ACC112 (cell line): ENCODE results near the gene SNTB2.
"Not testable (repeated sequence)": the region's sequence is repeated elsewhere in the genome, so short reads cannot be mapped to it uniquely, and the experiment has no call there.

Experiments
- H2AFZ ChIP-seq: fragments of 200-600 bp; sonication (generic); one replicate; pipeline ENCODE4 v1.6.0; 2017; ENCODE audit warnings: antibody characterized with exemption, low read length; ENCODE audit not compliant: unreplicated experiment
- H3K27ac ChIP-seq: fragments of 200-600 bp; sonication (generic); 2 replicates; pipeline ENCODE4 v1.5.1; 2014; ENCODE audit warnings: low read depth, mild to moderate bottlenecking, antibody characterized with exemption, low read length, moderate library complexity
- H3K27me3 ChIP-seq: fragments of 200-600 bp; sonication (generic); 2 replicates; pipeline ENCODE4 v1.6.1; 2014; ENCODE audit warnings: mild to moderate bottlenecking, antibody characterized with exemption, low read length, moderate library complexity, mixed read lengths; ENCODE audit not compliant: insufficient read depth
- H3K36me3 ChIP-seq: fragments of 200-600 bp; sonication (generic); 2 replicates; pipeline ENCODE4 v1.6.1; 2016; ENCODE audit warnings: mild to moderate bottlenecking, antibody characterized with exemption, low read length, moderate library complexity, mixed read lengths; ENCODE audit not compliant: insufficient read depth
- H3K4me1 ChIP-seq: fragments of 200-600 bp; sonication (generic); one replicate; pipeline ENCODE4 v1.6.1; 2016; ENCODE audit warnings: low read length, mixed read lengths; ENCODE audit not compliant: insufficient read depth, unreplicated experiment, control insufficient read depth
- H3K4me3 ChIP-seq: fragments of 200-600 bp; sonication (generic); 2 replicates; pipeline ENCODE4 v1.5.1; 2014; ENCODE audit warnings: mild to moderate bottlenecking, low read depth, low read length
- H3K79me2 ChIP-seq: fragments of 200-600 bp; sonication (generic); one replicate; pipeline ENCODE4 v1.6.0; 2016; ENCODE audit warnings: low read length; ENCODE audit not compliant: control insufficient read depth, unreplicated experiment, insufficient read depth

SNTB2 gene

DNA sequence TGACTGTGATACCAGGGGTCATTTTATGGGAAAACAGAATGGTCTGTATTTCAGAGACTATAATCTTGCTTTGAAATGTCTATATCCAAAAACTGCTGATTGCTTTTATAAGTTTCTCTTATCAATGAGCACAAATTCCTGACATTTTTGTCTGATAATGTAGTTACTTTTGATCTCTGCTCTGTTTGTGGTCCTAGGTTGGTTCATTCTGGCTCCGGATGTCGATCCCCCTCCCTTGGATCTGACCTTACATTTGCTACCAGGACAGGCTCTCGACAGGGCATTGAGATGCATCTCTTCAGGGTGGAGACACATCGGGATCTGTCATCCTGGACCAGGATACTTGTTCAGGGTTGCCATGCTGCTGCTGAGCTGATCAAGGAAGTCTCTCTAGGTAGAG lies 96.9 kb downstream of the SNTB2 start:
- Histone ChIP-seq H3K27me3 (no peaks in the 10 kb centered on the region), H3K4me1 (peaks cover 22% of the 10 kb centered on the region), H3K79me2 (peaks cover 3% of the 10 kb centered on the region), H3K4me3 (no peak overlapping the region), H3K36me3 (peaks cover 5% of the 10 kb centered on the region; the same call in 1 of the 2 replicates), H2AFZ (no peak overlapping the region), H3K27ac (no peak overlapping the region)

DNA sequence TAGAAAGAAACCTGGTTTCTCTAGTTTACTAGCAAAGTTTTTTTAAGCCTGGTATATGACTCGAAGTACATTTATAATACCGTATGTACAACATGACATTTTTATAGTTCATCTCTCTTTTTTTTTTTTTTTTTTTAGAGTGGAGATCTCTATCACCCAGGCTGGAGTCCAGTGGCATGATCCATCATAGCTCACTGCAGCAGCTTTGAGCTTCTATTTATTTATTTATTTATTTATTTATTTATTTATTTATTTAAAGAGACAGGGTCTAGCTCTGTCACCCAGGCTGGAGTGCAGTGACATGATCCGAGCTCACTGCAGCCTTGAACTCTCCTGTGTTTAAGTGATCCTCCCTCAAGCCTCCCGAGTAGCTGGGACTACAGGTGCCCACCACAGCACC lies 98.3 kb downstream of the SNTB2 start:
- no peak overlapping the region for H2AFZ ChIP-seq
- H3K36me3 ChIP-seq, result peaks cover 5% of the 10 kb centered on the region; the same call in 1 of the 2 replicates
- peaks cover 3% of the 10 kb centered on the region for H3K79me2 ChIP-seq
- no peak overlapping the region for H3K27ac ChIP-seq
- H3K4me3 ChIP-seq, result no peak overlapping the region
- H3K27me3 ChIP-seq, result no peaks in the 10 kb centered on the region
- H3K4me1 ChIP-seq, result peaks cover 22% of the 10 kb centered on the region

DNA sequence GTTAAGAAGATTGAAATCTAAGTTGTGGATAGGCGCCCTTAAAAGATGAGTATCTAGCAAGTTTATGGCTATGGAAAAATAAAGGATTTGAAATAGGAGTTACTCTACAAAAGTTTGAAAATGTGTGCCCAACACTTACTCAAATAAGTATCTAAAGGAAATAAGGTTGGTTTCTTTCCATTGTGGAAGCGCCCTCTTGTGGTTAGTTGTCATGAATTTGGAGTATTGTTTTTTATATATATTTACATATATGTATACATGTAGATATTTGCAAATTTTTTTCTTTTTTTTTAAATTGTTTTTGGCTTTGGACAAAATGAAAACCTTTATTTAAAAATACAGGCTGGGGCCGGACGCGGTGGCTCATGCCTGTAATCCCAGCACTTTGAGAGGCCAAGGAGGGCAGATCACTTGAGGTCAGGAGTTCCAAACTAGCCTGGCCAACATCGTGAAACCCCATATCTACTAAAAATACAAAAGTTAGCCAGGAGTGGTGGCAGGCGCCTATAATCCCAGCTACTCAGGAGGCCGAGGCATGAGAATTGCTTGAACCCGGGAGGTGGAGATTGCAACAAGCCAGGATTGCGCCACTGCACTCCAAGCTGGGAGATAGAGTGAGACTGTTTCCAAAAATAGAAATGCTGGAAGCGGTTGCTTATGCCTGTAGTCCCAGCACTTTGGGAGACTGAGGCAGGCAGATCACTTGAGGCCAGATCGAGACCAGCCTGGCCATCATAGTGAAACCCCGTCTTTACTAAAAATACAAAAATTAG lies 100.2 kb downstream of the SNTB2 start:
- peaks cover 22% of the 10 kb centered on the region for H3K4me1 ChIP-seq
- peaks cover 3% of the 10 kb centered on the region for H3K79me2 ChIP-seq
- peak overlapping the region; percentile 84 for H2AFZ ChIP-seq
- H3K27me3 ChIP-seq, result no peaks in the 10 kb centered on the region
- peaks cover 5% of the 10 kb centered on the region; the same call in 1 of the 2 replicates for H3K36me3 ChIP-seq
- H3K27ac ChIP-seq, result peak overlapping the region; percentile 81
- no peak overlapping the region for H3K4me3 ChIP-seq

DNA sequence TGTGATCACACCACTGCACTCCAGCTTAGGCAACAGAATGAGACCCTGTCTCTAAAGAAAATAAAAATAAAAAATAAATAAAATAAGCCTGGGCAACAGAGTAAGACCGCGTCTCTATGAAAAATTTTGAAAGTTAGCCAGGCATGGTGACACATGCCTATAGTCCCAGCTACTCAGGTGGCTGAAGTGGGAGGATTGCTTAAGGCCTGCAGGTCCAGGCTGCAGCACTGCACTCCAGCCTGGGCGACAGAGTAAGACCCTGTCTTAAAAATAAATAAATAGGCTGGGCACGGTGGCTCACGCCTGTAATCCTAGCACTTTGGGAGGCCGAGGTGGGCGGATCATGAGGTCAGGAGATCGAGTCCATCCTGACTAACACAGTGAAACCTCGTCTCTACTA lies 104.7 kb downstream of the SNTB2 start:
- H2AFZ ChIP-seq, H3K27ac ChIP-seq, H3K27me3 ChIP-seq, H3K36me3 ChIP-seq, H3K79me2 ChIP-seq, H3K4me3 ChIP-seq, H3K4me1 ChIP-seq: not testable (repeated sequence)

DNA sequence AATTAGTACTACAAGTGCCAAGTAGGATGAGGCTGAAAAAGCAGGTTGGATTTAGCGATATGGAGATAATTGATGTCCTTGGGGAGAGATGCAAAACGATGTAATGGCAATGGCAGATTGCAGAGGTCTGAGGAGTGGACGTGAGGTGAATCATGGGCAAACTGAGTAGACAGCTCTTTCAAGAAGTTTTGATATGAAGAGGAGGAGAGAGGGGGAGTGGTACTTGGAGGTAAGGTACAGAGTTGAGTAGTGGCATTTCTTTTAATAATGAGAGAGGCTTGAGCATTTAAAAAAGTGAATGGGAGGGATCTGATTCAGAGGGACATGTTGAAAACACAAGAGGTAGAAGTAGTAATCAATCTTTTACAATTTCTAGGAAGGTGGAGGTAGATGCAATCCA lies 106.4 kb downstream of the SNTB2 start:
- H2AFZ ChIP-seq, result no peak overlapping the region
- H3K4me1 ChIP-seq, result no peaks in the 10 kb centered on the region
- no peaks in the 10 kb centered on the region for H3K27me3 ChIP-seq
- no peaks in the 10 kb centered on the region for H3K36me3 ChIP-seq
- no peak overlapping the region for H3K27ac ChIP-seq
- H3K79me2 ChIP-seq, result no peaks in the 10 kb centered on the region
- H3K4me3 ChIP-seq, result no peak overlapping the region

DNA sequence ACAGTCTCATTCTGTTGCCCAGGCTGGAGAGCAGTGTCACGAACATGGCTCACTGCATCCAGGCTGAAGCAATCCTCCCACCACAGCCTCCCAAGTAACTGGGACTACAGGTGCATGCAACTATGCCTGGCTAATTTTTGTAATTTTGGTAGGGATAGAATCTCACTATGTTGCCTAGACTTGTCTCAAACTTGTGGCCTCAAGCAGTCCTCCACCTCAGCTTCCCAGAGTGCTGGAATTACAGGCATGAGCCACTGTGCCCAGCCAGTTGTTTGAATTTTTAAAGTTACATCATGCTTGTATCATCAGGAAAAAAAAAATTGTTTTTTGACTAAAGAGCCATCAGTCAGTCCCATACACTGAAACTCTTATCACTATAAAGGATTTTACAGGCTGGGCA lies 107.1 kb downstream of the SNTB2 start:
- no peaks in the 10 kb centered on the region for H3K79me2 ChIP-seq
- H2AFZ ChIP-seq, result no peak overlapping the region
- H3K27me3 ChIP-seq, result no peaks in the 10 kb centered on the region
- H3K27ac ChIP-seq, result no peak overlapping the region
- H3K36me3 ChIP-seq, result no peaks in the 10 kb centered on the region
- no peaks in the 10 kb centered on the region for H3K4me1 ChIP-seq
- H3K4me3 ChIP-seq, result no peak overlapping the region

DNA sequence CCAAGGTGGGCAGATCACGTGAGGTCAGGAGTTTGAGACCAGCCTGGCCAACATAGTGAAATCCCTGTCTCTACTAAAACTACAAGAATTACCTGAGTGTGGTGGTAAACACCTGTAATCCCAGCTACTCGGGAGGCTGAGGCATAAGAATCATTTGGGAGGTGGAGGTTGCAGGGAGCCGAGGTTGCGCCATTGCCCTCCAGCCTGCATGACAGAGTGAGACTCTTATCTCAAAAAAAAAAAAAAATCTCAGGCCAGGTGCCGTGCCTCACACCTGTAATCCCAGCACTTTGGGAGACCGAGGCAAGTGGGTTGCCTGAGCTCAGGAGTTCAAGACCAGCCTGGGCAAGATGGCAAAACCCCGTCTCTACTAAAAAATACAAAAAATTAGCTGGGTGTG lies 109.8 kb downstream of the SNTB2 start:
- not testable (repeated sequence) for H3K27ac ChIP-seq, H3K79me2 ChIP-seq, H3K4me3 ChIP-seq, H3K36me3 ChIP-seq, H3K27me3 ChIP-seq, H3K4me1 ChIP-seq, H2AFZ ChIP-seq

DNA sequence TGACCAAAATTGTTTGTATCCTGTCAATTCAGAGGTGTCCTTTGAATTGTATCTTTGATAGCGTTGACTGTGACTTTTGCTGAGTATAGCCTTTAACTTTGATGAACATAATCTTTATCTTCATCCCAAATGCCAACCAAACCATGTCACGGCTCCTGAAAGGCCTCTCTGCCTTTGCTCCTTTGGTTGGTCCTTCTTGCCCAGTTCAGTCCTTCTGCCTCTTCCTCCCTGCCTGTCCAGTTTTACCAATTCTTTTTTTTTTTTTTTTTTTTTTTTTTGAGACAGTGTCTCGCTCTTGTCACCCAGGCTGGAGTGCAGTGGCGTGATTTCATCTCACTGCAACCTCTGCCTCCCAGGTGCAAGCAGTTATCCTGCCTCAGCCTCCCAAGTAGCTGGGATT lies 111.3 kb downstream of the SNTB2 start:
- Histone ChIP-seq H3K27ac (no peak overlapping the region), H3K79me2 (no peaks in the 10 kb centered on the region), H3K4me3 (no peak overlapping the region), H3K4me1 (no peaks in the 10 kb centered on the region), H3K36me3 (no peaks in the 10 kb centered on the region), H3K27me3 (no peaks in the 10 kb centered on the region), H2AFZ (no peak overlapping the region)

DNA sequence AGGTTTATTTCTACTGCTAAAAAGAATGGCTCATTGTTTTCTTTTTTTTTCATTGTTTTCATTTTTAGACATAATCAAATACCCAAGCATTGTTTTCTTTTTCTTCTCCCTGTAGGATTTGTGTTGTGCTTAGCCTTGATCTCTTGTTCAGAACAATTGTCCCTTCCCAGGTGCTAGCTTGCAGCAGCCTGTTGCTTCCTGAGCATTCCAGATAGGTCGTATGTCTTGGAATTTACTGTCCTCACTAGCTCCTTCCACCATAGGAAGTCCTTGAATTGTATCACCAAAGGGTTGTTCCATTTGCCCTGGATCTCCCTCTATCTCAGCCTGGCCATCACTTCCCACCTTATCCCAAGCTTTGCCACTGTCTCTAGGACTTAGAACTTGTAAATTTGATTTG lies 114.2 kb downstream of the SNTB2 start:
- Histone ChIP-seq H3K79me2 (no peaks in the 10 kb centered on the region), H3K4me1 (no peaks in the 10 kb centered on the region), H3K4me3 (no peak overlapping the region), H3K27me3 (no peaks in the 10 kb centered on the region), H2AFZ (no peak overlapping the region), H3K36me3 (no peaks in the 10 kb centered on the region), H3K27ac (no peak overlapping the region)

DNA sequence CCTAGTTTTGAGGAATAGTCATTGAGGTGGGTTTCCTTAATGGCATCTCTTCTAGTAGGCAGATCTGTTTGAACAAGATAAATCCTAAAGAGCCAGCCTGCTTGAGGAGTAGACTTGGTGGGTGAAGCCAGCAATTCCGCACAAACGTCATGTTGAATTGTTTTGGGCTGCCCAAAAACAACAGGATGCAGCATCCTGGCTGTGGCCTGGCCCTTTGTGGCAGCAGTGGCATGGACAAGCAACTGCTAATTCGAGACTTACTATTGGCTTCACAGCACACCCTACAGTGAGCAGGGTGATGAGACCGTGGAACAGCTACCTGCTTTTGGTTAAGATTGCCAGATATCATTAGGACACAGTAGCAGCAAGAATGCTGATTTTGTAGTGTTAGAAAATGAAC lies 114.9 kb downstream of the SNTB2 start:
- Histone ChIP-seq H3K4me3 (no peak overlapping the region), H3K36me3 (no peaks in the 10 kb centered on the region), H3K4me1 (no peaks in the 10 kb centered on the region), H3K27me3 (no peaks in the 10 kb centered on the region), H3K27ac (no peak overlapping the region), H3K79me2 (no peaks in the 10 kb centered on the region), H2AFZ (no peak overlapping the region)

DNA sequence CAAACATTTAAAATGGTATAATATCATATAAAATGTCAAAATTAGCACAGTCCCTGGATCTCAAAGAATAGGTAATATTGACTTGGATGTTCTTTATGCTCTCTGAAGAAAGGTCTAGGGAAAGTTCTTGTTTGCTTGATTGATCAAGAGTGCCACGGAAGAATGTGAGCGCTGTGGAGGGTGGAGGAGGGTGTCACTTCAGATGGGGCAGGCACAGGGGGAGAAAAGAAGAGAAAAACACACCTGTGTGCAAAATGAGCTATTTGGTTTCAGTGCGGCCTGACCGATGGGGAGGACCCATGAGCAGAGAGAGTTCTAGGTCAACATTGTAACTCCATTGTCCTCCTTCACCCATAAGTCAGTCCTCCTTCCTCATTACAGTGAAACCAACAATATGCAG lies 115.3 kb downstream of the SNTB2 start:
- Histone ChIP-seq H3K27ac (no peak overlapping the region), H3K79me2 (no peaks in the 10 kb centered on the region), H3K4me3 (no peak overlapping the region), H3K4me1 (no peaks in the 10 kb centered on the region), H3K27me3 (no peaks in the 10 kb centered on the region), H3K36me3 (no peaks in the 10 kb centered on the region), H2AFZ (no peak overlapping the region)
